ENCODE measurements around the gene ZNF135. TPM values are rescaled to one million over a fixed set of nuclear protein-coding genes. Genes with fewer than 3 reads are reported as not detected.

ZNF135 gene
- total and polyA plus RNA-seq, 2 of the 13 experiments (the other 11 are each of a cell fraction or from before 2014, with no cell fraction given): not detected

GRCh38 chr19:58095328-58095727 is 36.2 kb downstream of the ZNF135 start:
- BruUV-seq (replicated peaks): no TSS peak
- TF ChIP-seq ZNF841 (CRISPR knock-in tag; IDR thresholded peaks at IDR 0.05; ENCODE audit: borderline replicate concordance): no peak
- TF ChIP-seq ZNF878 (CRISPR knock-in tag; IDR thresholded peaks at IDR 0.05): no peak
- no peak for TF ChIP-seq ZFP37 (CRISPR knock-in tag; IDR thresholded peaks at IDR 0.05; ENCODE audit: borderline replicate concordance)
- TF ChIP-seq PHF5A (CRISPR knock-in tag; IDR thresholded peaks at IDR 0.05; ENCODE audit: low read depth, unreplicated experiment): no peak
- TF ChIP-seq GMEB2 (CRISPR knock-in tag; IDR thresholded peaks at IDR 0.05; ENCODE audit: low read depth): no peak
- no peak for TF ChIP-seq REL (CRISPR knock-in tag; conservative IDR thresholded peaks at IDR 0.05)
- no peak for TF ChIP-seq ZBTB46 (CRISPR knock-in tag; IDR thresholded peaks at IDR 0.05; ENCODE audit: borderline replicate concordance)
- TF ChIP-seq ZNF430 (CRISPR knock-in tag; IDR thresholded peaks at IDR 0.05): no peak
- CTCF ChIA-PET (ENCODE audit: low intra/inter-chr PET ratio, low total read pairs): no interaction called here
- POLR2A ChIA-PET: no interaction called here
- ATAC-seq: no peak
- H3K9ac ChIP-seq (ENCODE audit: insufficient read depth, low read depth, low read length): no peak overlapping the region
- no peak overlapping the region for H3K27ac ChIP-seq (ENCODE audit: extremely low read length, insufficient read depth, low read length)
- no peaks in the 10 kb centered on the region for H4K20me1 ChIP-seq (ENCODE audit: insufficient read depth, low read length)
- in situ Hi-C loops (cut with HindIII; ENCODE audit: extremely low pct_ligation_motif_present, low pct_unique_long_range_greater_than_20kb) (no loop called here), intact Hi-C loops (cut with micrococcal nuclease; ENCODE audit: unreplicated experiment) (no loop called here)
- no peaks in the 10 kb centered on the region for H3K27me3 ChIP-seq (ENCODE audit: control insufficient read depth in 1 of 2, insufficient read depth in 2 of 2, low read length in 2 of 2)
- DNase-seq (ENCODE audit: low spot score): no peak
- 53% methylated on average over 3 of the region's 10 CpGs for WGBS (ENCODE audit: low lambda C conversion rate)
- FAIRE-seq: no peak
- no peaks in the 10 kb centered on the region for H3K36me3 ChIP-seq (replicated peaks in 1 of 2; ENCODE audit: control insufficient read depth in 1 of 2, insufficient read depth in 2 of 2, low read length in 2 of 2)
- no peaks in the 10 kb centered on the region for H3K4me1 ChIP-seq (ENCODE audit: insufficient read depth, low read length)
- no peaks in the 10 kb centered on the region for H3K79me2 ChIP-seq (ENCODE audit: insufficient read depth, low read length)
- no peak overlapping the region for H3K4me2 ChIP-seq (ENCODE audit: low read depth, low read length)
- no peak overlapping the region for H3K4me3 ChIP-seq (replicated peaks in 1 of 3; ENCODE audit: insufficient read depth in 1 of 3, low read depth in 2 of 3, low read length in 3 of 3)
- H3K9me3 ChIP-seq (ENCODE audit: low read length): peaks cover 89% of the 10 kb centered on the region
- H2AFZ ChIP-seq (ENCODE audit: low read length): no peak overlapping the region

Measured in HepG2 (cell line).